GM23338 (cell line): ENCODE measurements around the gene ASTE1. TPM values are rescaled to one million over a fixed set of nuclear protein-coding genes. Genes with fewer than 3 reads are reported as not detected.

Experiments used
- ATAC-seq: fragments of 200-7000 bp; cut with Tn5 transposase; 3 replicates; pipeline ENCODE4 v1.9.1; 2020
- DNase-seq: peaks from one replicate; pipeline ENCODE4 v3.0.0-alpha.2; 2015; ENCODE audit warnings: low spot score
- H2AFZ ChIP-seq: fragments of 200-600 bp; sonication (generic); 2 replicates; pipeline ENCODE4 v1.8.0; 2016; ENCODE audit warnings: antibody characterized with exemption, mild to moderate bottlenecking, moderate library complexity
- H3F3A ChIP-seq: fragments of 200-600 bp; sonication (generic); replicated peaks from 2 replicates; pipeline ENCODE4 v1.8.0; 2017; ENCODE audit warnings: antibody characterized with exemption, mixed run types, low read depth
- H3K27ac ChIP-seq: fragments of 200-600 bp; sonication (generic); 2 replicates; pipeline ENCODE4 v1.6.1; 2016; ENCODE audit warnings: low read depth
- H3K27me3 ChIP-seq: fragments of 200-600 bp; sonication (generic); 2 replicates; pipeline ENCODE4 v1.8.0; 2016; ENCODE audit warnings: mild to moderate bottlenecking, mixed run types, moderate library complexity; ENCODE audit not compliant: insufficient read depth
- H3K36me3 ChIP-seq: fragments of 200-600 bp; sonication (generic); 2 replicates; pipeline ENCODE4 v1.8.0; 2016; ENCODE audit warnings: mild to moderate bottlenecking; ENCODE audit not compliant: insufficient read depth
- H3K4me1 ChIP-seq: fragments of 200-600 bp; sonication (generic); 2 replicates; pipeline ENCODE4 v1.8.0; 2016; ENCODE audit warnings: mild to moderate bottlenecking, moderate library complexity; ENCODE audit not compliant: insufficient read depth
- H3K4me2 ChIP-seq: fragments of 200-600 bp; sonication (generic); 2 replicates; pipeline ENCODE4 v1.7.1; 2017; ENCODE audit warnings: mixed run types
- H3K4me3 ChIP-seq: fragments of 200-600 bp; sonication (generic); 2 replicates; pipeline ENCODE4 v1.6.1; 2016; ENCODE audit warnings: mixed run types
- H3K79me2 ChIP-seq: fragments of 200-600 bp; sonication (generic); replicated peaks from 2 replicates; pipeline ENCODE4 v1.8.0; 2017; ENCODE audit warnings: mild to moderate bottlenecking; ENCODE audit not compliant: insufficient read depth
- H3K9me2 ChIP-seq: fragments of 200-600 bp; sonication (generic); 2 replicates; pipeline ENCODE4 v1.8.0; 2017; ENCODE audit not compliant: insufficient read depth
- H4K20me1 ChIP-seq: fragments of 200-600 bp; sonication (generic); replicated peaks from 2 replicates; pipeline ENCODE4 v1.8.0; 2017; ENCODE audit warnings: mild to moderate bottlenecking; ENCODE audit not compliant: insufficient read depth
- H3K27ac Mint-ChIP-seq: 2 replicates; pipeline ENCODE4 v1.8.0; 2020; ENCODE audit warnings: inconsistent platforms, mild to moderate bottlenecking, moderate library complexity, mixed read lengths
- H3K27me3 Mint-ChIP-seq: 3 replicates; pipeline ENCODE4 v1.8.0; 2022; ENCODE audit warnings: low read depth, mild to moderate bottlenecking, moderate library complexity, mixed read lengths, inconsistent platforms; ENCODE audit not compliant: insufficient read depth, poor library complexity
- H3K36me3 Mint-ChIP-seq: 3 replicates; pipeline ENCODE4 v1.8.0; 2021; ENCODE audit warnings: low read depth, mild to moderate bottlenecking, inconsistent platforms, moderate library complexity, mixed read lengths
- H3K4me1 Mint-ChIP-seq: 3 replicates; pipeline ENCODE4 v1.8.0; 2020; ENCODE audit warnings: mild to moderate bottlenecking, inconsistent platforms, mixed read lengths
- H3K4me3 Mint-ChIP-seq: 3 replicates; pipeline ENCODE4 v1.8.0; 2021; ENCODE audit warnings: moderate library complexity, mild to moderate bottlenecking, inconsistent platforms, mixed read lengths
- H3K9me3 Mint-ChIP-seq: 3 replicates; pipeline ENCODE4 v1.8.0; 2020; ENCODE audit warnings: moderate library complexity, mild to moderate bottlenecking, inconsistent platforms, mixed read lengths
- CREB1 ChIP-seq: fragments of 250-450 bp; sonication (Bioruptor Pico); IDR thresholded peaks from 2 replicates; pipeline ENCODE4 v1.5.0; 2020; ENCODE audit warnings: low read depth, mild to moderate bottlenecking, moderate library complexity
- EZH2phosphoT487 ChIP-seq: fragments of 200-600 bp; sonication (generic); IDR thresholded peaks from one replicate; pipeline ENCODE4 v1.8.1; 2018; ENCODE audit warnings: antibody characterized with exemption; ENCODE audit not compliant: unreplicated experiment
- JUNB ChIP-seq: IDR thresholded peaks from one replicate; pipeline ENCODE4 v1.6.1; 2016; ENCODE audit warnings: antibody characterized with exemption; ENCODE audit not compliant: unreplicated experiment
- NANOG ChIP-seq: IDR thresholded peaks from 2 replicates; pipeline ENCODE4 v1.6.1; 2016; ENCODE audit warnings: antibody characterized with exemption, borderline replicate concordance
- POLR2AphosphoS5 ChIP-seq: IDR thresholded peaks from 2 replicates; pipeline ENCODE4 v1.6.1; 2016; ENCODE audit warnings: antibody characterized with exemption, low read depth
- STAT1 ChIP-seq: IDR thresholded peaks from one replicate; pipeline ENCODE4 v1.6.1; 2016; ENCODE audit warnings: antibody characterized with exemption; ENCODE audit not compliant: unreplicated experiment
- ZNF462 ChIP-seq: fragments of 250-450 bp; sonication (Bioruptor Pico); IDR thresholded peaks from 2 replicates; pipeline ENCODE4 v1.5.0; 2020; ENCODE audit warnings: mild to moderate bottlenecking, moderate library complexity
- polyA plus RNA-seq: library from polyadenylated mRNA; unstranded; fragments of >200 nt; fragmentation: Nextera tagmentation; extraction: Ambion mirVana; gene quantifications from 2 replicates; pipeline ENCODE4 v1.2.1, GENCODE V29; 2016
- total RNA-seq: library from RNA; depleted of rRNA; stranded (reverse); fragments of >200 nt; shearing (Covaris generic); gene quantifications from 2 replicates; pipeline ENCODE4 v1.2.3, GENCODE V29; 2014
- TF ChIP-seq, protein P1 (sequence below), 2 experiments: fragments of 200-600 bp in 1 of 2; sonication (generic) in 1 of 2; conservative IDR thresholded peaks; 2 replicates each; pipeline versions ENCODE4 v1.5.1 to v1.6.1; 2016 to 2017; ENCODE audit warnings: antibody characterized with exemption in 2 of 2, low read depth in 2 of 2, mild to moderate bottlenecking in 2 of 2, moderate library complexity in 1 of 2
- TF ChIP-seq, protein P2 (sequence below): IDR thresholded peaks from 2 replicates; pipeline ENCODE4 v1.6.1; 2016; ENCODE audit warnings: antibody characterized with exemption

ASTE1 gene
- total and polyA plus RNA-seq, 2 experiments from 2014 or later, result 4.9 to 8.9 TPM

- no peaks in the 10 kb centered on the region for H3F3A ChIP-seq
- no peak overlapping the region for H2AFZ ChIP-seq
- no peaks in the 10 kb centered on the region for H3K27me3 ChIP-seq
- no peaks in the 10 kb centered on the region for H3K79me2 ChIP-seq
- Mint-ChIP-seq H3K4me3 (no peak overlapping the region), H3K27ac (no peak overlapping the region), H3K9me3 (no peaks in the 10 kb centered on the region), H3K4me1 (peaks cover 25% of the 10 kb centered on the region), H3K36me3 (peaks cover 34% of the 10 kb centered on the region), H3K27me3 (no peaks in the 10 kb centered on the region)
- 0 out of 2 replicates have a peak, but pooled peaks cover 3% of the 10 kb centered on the region for H4K20me1 ChIP-seq
- TF ChIP-seq JUNB (no peak), ZNF462 (CRISPR knock-in tag) (no peak), CREB1 (CRISPR knock-in tag) (no peak), STAT1 (no peak), EZH2phosphoT487 (no peak), NANOG (no peak), POLR2AphosphoS5 (no peak)
- TF ChIP-seq, protein P1, sequence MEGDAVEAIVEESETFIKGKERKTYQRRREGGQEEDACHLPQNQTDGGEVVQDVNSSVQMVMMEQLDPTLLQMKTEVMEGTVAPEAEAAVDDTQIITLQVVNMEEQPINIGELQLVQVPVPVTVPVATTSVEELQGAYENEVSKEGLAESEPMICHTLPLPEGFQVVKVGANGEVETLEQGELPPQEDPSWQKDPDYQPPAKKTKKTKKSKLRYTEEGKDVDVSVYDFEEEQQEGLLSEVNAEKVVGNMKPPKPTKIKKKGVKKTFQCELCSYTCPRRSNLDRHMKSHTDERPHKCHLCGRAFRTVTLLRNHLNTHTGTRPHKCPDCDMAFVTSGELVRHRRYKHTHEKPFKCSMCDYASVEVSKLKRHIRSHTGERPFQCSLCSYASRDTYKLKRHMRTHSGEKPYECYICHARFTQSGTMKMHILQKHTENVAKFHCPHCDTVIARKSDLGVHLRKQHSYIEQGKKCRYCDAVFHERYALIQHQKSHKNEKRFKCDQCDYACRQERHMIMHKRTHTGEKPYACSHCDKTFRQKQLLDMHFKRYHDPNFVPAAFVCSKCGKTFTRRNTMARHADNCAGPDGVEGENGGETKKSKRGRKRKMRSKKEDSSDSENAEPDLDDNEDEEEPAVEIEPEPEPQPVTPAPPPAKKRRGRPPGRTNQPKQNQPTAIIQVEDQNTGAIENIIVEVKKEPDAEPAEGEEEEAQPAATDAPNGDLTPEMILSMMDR (conservative IDR thresholded peaks at IDR 0.05; ENCODE audit: low read depth in 2 of 2), result no peak
- TF ChIP-seq, protein P2, sequence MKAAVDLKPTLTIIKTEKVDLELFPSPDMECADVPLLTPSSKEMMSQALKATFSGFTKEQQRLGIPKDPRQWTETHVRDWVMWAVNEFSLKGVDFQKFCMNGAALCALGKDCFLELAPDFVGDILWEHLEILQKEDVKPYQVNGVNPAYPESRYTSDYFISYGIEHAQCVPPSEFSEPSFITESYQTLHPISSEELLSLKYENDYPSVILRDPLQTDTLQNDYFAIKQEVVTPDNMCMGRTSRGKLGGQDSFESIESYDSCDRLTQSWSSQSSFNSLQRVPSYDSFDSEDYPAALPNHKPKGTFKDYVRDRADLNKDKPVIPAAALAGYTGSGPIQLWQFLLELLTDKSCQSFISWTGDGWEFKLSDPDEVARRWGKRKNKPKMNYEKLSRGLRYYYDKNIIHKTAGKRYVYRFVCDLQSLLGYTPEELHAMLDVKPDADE, result no peak
- H3K4me2 ChIP-seq, result no peak overlapping the region
- ATAC-seq (no peak), DNase-seq (no peak)
- no peak overlapping the region for H3K4me3 ChIP-seq
- no peaks in the 10 kb centered on the region for H3K9me2 ChIP-seq
- no peaks in the 10 kb centered on the region for H3K36me3 ChIP-seq
- no peak overlapping the region for H3K27ac ChIP-seq
- H3K4me1 ChIP-seq, result peaks cover 4% of the 10 kb centered on the region
Observed at GRCh38 chr3:130971208-130971607, 55.4 kb downstream of the ASTE1 start.
